Middle frontal gyrus (tissue), 1 donor: ENCODE results near the gene PGGHG.
"Not testable (repeated sequence)": the region's sequence is repeated elsewhere in the genome, so short reads cannot be mapped to it uniquely, and the experiment has no call there.

Experiments used
- DNase-seq: peaks from one replicate; pipeline ENCODE4 v3.0.0-alpha.2; 2015; ENCODE audit warnings: low spot score; ENCODE audit errors: extremely low spot score

Gene PGGHG

DNA sequence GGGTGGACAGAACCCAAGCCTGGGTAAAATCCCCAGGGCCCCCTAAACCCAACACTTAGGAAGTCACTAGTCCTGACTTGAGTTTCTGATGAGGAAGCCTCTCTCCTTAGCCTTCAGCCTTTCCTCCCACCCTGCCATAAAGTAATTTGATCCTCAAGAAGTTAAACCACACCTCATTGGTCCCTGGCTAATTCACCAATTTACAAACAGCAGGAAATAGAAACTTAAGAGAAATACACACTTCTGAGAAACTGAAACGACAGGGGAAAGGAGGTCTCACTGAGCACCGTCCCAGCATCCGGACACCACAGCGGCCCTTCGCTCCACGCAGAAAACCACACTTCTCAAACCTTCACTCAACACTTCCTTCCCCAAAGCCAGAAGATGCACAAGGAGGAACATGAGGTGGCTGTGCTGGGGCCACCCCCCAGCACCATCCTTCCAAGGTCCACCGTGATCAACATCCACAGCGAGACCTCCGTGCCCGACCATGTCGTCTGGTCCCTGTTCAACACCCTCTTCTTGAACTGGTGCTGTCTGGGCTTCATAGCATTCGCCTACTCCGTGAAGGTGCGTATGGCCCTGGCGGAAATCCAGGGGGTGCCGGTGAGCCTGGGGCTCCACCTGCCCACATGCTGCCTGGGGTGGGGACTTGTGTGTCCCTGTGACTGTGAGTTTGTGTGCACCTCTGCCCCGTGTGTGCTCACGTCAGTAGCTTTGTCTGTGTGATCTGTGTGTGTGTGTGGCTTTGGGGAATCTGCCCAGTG, 25.0 kb downstream of the PGGHG start, which contains the start of gene IFITM1:
TSS of gene IFITM1 (plus strand) at position 254 of the 767 bp plus-strand sequence. CDS start at position 385, 131 bp downstream.
- no peak for DNase-seq

DNA sequence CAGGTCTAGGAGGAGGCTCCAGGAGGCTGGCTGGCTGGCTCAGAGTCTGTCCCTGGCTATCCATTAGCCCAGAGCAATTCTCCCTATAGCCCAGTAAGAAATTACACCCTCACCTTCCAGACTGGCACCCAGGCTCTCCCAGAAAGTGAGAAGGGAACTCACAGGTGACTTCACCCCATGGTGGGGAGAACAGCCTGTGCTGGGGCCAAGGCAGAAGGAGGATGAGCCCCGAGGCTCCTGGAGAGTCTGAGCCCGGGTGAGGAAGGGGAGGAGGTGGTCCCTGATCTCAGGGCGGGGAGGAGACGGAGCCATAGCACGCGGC, 25.6 kb downstream of the PGGHG start:
- DNase-seq: not testable (repeated sequence)

DNA sequence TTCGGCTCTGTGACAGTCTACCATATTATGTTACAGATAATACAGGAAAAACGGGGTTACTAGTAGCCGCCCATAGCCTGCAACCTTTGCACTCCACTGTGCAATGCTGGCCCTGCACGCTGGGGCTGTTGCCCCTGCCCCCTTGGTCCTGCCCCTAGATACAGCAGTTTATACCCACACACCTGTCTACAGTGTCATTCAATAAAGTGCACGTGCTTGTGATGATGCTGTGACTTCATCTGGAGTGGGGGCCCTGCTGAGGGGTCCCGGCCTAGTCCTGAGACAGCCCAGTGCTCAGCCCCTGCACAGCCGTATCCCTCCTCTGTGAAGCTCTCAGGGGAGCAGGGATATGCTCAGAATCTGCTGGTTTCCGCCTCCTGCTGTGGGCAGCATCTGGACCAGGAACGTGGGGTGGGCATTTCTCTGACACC, 26.1 kb downstream of the PGGHG start:
- DNase-seq: no peak

DNA sequence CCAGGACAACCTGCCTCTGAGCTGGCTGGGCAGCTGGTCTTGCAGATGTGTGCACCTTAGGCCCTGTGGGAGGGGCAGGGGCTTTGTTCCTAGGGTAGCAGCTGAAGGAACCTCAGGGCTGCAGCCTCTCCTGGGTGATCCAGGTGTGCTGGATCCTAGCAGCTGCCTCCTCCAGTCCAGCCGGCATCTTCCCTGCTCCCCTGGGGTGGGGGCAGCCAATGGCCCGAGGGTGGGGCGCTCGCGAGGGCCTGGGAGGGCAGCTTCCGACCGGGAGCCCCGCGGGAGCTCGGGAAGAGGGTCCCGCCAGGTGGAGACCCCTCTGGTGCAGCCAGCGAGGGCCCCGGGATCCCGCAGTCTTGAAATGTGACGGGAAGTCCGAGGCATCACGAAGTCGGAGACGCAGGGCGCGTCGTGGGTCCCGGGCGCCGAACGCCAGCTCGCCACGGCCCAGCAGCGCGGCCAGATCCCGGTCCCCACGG, 26.6 kb downstream of the PGGHG start:
- no peak for DNase-seq

DNA sequence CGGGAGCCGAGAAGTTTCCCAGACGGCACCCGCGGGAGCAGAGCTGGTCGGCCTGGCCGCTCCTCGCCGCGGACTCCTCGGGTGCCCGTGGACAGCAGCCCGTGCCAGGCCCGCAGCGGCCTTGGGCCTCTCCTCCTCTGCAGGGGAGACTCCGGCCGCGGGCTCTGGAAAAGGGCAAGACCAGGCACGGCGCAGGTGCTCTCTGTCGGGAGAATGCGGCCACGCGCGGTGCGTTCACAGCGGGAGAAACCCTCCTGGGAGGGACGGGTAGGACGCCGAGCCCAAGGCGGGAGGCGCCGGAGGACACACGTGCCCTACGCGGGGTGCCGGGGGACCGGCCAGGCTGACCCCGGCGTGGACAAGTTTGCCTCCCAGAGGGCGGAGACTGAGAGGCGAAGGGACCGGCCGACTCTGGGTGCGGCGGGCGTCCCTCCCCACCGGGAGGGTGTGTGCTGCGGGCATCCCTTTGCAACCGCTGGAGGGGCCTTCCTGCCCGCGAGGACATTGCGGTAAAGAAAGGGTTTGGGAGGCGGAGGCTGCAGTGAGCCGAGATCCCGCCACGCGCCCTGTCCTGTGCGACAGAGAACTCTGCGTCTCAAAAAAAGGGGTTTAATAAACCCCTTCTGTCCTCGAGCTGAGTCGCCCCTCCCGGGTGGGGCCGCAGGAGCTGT, 27.2 kb downstream of the PGGHG start:
- DNase-seq: no peak

DNA sequence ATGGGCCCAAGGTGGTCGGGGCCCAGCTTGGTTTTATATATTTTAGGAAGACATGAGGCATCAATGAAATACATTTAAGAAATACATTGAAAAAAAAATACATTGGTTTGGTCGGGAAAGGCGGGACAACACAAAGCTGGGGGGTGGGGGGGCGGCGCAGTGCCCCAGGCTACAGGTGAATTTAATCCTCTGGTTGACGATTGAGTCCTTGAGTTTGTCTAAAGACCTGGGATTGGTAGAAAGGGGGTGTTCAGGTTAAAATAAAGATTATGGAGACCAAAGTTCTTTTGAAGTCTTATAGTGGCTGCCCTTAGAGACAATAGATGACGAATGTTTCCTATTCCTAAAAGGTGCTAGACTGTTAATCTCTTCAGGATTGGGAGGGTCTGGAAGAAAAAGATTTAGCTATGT, 28.0 kb downstream of the PGGHG start:
- DNase-seq: no peak

DNA sequence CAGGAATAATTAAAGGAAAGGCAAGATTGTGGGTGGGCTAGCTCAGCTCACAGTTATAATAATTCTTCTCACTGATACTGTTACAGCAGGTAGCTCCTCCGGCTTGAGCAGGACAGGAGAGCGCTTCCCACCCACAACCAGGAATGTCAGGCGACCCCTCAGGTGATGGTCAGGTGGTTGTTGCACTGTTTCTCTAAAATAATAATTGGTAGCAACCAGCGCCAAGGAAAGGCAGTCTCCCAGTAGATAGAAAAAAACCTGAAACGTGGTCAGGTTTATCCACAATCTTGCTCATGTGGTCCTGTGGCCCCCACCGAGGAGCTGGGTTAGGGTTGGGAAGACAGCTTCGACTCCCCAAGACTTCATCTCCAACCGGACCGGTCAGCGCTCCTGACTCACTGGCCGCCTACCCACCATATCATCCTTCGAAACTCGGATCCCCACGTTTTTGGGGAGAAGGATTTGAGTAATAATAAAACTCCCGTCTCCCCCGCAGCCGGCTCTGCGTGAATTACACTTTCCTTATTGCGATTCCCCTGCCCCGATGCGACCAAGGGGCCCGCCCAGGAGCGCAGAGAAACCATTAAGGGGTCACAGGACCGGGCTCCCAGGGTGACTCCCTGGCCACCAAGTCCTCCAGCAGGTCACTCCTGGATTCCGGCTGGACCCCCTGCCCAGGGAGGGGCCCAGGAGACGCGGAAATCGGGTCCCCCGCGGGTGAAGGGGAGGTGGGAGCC, 28.9 kb downstream of the PGGHG start:
- DNase-seq: not testable (repeated sequence)

DNA sequence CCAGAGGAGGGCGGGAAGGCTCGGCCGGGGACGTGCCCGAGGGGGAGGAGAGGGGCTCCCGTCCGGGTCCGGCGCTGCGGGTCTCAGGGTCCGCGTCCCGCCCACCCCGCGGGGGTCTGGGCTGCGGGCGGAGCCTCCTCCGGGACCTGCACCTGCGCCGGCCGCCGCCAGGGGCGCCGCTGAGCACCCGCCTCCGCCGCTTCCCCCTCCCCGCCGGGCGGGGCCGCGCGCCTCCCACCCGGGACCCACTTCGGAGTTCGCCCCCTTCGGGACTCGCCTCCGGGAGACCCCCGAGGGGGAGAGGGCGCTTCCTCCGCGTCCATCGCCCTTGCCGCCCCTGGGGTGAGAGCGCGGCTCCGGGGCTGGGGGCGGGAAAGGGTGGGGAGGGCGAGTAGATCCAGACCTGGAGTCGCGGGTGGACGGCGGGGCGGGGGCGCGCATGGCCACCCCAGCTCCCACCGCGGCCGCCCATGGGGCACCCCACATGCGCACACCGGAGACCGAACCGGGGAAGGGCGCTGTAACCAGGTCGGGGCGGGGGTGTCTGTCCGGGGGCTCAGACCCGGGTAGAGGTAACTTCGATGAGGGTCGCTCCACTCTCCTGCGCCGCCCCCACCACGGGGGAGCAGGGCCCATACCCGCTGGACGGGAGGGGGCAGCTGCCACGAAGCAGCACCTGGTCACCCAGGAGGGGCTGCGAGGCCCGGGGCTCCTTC, 29.6 kb downstream of the PGGHG start:
- DNase-seq: not testable (repeated sequence)

DNA sequence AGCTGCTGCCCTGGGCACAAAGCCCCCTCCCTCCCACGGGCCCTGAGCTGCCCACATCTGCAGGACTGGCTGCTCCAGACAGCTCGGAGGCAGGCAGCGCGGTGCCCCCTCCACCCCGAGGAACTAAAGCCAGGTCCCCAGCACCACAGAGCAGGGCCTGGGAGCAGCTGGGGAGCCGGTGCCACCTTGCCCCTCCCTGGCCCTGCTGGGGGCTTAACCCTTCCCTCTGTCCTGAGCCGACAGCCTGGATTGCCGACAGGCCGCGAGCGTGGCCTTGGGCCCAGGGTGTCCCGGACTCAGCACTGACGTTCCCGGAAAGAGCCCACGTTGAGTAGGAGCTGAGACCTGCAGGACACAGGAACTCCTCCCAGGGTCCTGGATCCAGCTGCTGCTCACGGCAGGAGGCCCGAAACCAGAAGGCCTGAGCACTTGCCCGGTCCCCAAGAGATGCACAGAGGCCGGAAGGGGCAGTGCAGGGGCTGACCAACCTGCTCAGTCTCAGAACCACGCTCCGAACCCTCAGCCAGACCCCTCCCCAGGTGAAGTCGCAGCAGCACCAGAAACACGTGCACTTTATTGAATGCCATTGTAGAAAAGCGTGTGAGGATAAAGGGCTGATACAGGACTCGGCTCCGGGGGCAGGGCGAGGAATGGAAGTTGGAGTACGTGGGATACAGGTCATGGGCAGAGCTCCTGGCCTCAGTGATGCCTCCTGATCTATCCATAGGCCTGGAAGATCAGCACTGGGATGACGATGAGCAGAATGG, 30.4 kb downstream of the PGGHG start:
- not testable (repeated sequence) for DNase-seq

DNA sequence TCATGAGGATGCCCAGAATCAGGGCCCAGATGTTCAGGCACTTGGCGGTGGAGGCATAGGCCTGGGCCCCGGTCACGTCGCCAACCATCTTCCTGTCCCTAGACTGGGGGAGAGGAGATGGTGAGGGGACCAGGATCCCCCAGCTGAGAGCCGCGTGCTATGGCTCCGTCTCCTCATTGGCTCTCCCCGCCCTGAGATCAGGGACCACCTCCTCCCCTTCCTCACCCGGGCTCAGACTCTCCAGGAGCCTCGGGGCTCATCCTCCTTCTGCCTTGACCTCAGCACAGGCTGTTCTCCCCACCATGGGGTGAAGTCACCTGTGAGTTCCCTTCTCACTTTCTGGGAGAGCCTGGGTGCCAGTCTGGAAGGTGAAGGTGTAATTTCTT, 31.0 kb downstream of the PGGHG start:
- DNase-seq: not testable (repeated sequence)

DNA sequence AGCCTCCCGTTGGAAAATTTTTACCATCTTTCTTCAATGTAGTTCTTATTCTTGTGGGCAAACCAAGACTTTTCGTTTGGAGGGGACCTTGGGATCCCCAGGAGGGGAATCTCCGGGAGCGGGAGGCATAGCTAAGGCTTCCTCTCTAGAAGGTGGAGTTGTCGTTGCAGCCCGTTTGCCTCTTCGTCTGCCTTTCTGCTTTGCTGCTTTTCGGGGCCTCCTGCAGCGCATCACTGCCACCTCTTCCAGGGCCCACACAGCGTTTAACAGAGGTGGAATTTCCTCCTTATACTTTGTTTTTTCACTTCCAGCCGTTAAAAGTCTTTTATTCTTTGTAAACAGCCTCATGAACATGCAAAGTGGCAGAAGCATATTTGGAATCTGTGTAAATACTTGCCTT, 35.2 kb downstream of the PGGHG start:
- DNase-seq: no peak

DNA sequence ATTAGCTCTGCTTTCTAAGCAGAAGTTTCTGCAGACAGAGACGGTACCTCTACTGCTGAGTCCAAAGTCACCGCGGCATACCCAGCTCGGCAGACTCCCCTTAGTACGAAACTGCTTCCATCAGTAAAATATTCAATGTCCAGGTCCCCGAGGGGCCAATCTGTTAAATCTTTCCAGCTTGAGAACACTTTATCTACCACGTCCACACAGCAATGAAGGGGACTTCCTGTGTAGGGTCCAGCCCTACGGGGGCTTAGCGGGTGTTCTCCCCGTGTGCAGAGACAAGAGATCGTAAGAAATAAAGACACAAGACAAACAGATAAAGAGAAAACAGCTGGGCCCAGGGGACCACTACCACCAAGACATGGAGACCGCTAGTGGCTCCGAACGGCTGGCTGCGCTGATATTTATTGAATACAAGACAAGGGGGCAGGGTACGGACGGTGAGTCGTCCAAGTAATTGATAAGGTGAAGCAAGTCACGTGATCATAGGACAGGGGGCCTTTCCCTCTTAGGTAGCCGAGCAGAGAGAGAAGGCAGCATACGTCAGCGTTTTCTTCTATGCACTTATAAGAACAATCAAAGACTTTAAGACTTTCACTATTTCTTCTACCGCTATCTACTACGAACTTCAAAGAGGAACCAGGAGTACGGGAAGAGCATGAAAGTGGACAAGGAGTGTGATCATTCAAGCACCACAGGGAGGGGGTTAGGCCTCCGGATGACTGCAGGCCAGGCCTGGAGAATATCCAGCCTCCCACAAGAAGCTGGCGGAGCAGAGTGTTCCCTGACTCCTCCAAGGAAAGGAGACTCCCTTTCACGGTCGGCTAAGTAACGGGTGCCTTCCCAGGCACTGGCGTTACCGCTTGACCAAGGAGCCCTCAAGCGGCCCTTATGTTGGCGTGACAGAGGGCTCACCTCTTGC, 35.9 kb downstream of the PGGHG start:
- DNase-seq: not testable (repeated sequence)

DNA sequence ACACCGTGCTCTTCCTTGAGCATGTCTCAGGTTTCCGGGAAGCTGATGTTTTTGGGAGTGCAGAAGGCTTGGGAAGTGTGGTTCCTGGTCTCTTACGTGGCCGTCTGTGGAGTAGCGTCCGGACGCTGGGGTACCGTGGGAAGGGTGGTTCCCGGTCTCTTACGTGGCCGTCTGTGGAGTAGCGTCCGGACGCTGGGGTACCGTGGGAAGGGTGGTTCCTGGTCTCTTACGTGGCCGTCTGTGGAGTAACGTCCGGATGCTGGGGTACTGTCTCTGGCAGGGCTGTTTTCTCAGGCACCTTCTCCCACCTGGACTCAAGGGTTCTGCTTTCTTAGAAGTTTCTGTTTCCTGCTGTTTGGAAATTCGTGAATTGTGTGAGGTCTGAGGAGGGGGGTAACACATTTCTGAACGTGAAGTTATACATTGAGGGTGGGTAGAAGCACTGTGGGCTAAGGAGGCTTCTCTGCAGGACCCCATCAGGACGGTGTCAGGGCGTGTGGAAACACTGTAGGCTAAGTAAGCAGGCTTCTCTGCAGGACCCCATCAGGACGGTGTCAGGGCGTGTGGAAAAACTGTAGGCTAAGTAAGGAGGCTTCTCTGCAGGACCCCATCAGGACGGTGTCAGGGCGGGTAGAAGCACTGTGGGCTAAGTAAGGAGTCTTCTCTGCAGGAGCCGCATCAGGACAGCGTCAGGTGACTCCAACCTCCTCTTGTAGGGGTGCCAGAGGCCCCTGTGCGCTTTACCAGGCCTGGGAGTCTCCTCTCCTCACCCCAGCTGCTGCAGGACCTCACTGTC, 37.1 kb downstream of the PGGHG start:
- no peak for DNase-seq

DNA sequence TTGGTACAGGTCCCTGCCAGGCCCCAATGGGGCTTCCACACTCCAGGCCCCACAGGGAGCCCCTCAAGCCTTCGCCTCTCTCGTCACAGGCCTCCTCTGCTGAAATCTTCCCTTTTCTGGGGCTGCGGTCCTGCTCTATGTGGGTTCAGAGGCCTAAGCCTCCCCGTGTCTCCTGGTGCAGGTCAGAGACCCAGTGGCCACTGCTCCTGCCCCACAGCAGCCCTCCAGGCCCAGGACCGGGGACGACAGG, 37.6 kb downstream of the PGGHG start:
- DNase-seq: no peak

DNA sequence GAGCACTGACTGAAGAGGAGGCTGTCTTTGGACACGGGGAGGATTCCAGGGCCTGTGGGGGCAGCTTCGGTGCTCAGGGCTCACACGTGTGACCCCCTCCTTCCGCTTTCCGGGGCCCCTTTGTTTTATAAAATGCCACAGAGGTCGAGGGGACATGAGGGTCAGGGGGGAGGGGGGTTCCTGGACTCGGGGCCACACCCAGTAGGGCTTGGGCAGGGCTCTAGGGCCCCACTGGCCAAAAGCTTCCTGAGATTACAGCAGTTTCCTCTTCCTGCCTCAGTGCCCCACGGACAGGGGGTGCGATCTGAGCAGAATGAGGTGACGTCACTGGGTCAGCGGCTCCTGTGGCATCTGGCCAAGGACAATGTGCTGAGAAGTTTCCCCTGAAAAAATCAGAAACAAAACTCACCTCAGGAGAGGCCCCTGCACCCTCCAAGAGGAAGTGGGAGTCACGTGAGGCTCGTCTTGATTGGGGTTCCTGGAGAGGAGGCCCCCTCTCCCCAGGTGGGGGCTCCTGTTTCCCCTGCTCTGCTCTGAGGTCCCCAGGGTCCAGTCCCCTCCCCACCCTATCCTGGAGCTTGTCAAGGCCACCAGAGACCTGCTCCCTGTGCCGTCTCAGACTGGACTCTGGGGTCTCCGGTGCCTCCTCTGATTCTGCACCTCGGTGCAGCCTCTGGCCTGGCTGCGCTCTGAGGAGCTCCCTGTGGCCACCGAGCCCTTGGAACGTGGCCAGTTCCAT, 38.1 kb downstream of the PGGHG start:
- DNase-seq: no peak

DNA sequence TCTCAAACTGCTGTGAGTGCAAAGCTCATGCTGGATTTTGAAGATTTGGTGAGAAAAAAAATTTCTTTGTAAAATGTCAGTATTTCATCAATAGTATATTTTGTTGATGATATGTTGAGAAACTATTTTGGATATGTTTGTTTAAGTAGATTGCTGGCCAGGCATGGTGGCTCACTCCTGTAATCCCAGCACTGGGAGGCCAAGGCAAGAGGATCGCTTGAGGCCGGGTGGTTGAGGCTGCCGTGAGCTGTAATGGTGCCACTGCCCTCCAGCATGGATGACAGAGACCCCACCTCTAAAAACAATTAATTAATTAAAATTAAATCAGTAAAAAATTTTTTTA, 38.6 kb downstream of the PGGHG start:
- no peak for DNase-seq

DNA sequence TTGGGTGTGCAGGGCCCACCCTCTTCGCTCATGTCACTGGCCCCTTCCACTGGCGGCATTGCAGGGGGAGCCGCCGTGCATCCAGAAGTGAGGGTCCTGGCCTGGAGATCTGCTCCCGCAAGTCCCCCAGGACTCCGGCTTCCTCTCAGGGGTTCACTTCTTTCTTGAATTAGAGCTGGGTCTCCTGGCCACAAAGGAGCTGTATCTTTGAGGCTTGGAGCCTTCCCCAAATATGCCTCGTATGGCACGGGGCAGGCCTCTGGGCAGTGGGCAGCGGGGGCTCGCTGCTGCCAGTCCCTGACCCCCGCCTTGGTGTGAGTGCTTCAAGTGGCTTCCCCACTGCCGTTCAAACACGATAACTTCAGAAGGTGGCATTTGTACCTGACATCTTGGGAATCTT, 39.1 kb downstream of the PGGHG start:
- no peak for DNase-seq

DNA sequence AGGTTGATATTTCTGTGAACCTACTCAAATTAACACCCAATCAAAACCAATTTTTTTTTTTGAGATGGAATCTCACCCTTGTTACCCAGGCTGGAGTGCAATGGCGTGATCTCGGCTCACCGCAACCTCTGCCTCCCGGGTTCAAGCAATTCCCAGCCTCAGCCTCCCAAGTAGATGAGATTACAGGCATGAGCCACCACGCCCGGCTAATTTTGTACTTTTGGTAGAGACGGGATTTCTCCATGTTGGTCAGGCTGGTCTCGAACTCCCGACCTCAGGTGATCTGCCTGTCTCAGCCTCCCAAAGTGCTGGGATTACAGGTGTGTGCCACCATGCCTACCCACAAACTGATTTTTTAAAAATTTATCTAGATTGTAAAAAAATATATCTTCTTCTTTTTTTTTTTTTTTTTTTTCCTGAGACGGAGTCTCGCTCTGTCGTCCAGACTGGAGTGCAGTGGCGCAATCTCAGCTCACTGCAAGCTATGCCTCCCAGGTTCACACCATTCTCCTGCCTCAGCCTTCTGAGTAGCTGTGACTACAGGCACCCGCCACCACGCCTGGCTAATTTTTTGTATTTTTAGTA, 39.7 kb downstream of the PGGHG start:
- not testable (repeated sequence) for DNase-seq
